Measurements from ENCODE around the gene ENTREP3.

GRCh38 chr1:155226910-155227260 lies 28.4 kb downstream of the ENTREP3 start:
- no peak for TF ChIP-seq EZH2 (IDR thresholded peaks at IDR 0.05; ENCODE audit: borderline replicate concordance)
- no peak for TF ChIP-seq CTCF (IDR thresholded peaks at IDR 0.05; ENCODE audit: poor library complexity)
